Astrocyte of the spinal cord (primary cell): ENCODE data around the gene RASA1.

ENCODE experiments used
- DNase-seq: peaks from one replicate; pipeline ENCODE4 v3.0.0; 2011; ENCODE audit warnings: low read depth, low spot score
- H3K4me3 ChIP-seq: 2 replicates; pipeline ENCODE4 v1.5.1; 2011; ENCODE audit warnings: low read depth, mild to moderate bottlenecking, low read length, moderate library complexity
- CTCF ChIP-seq: IDR thresholded peaks from 2 replicates; pipeline ENCODE4 v1.5.1; 2012; ENCODE audit warnings: low read depth, mild to moderate bottlenecking, low read length, inconsistent platforms
- in situ Hi-C: cut with HindIII; loops from 2 replicates; pipeline ENCODE4 v1.10.0; 2017; ENCODE audit warnings: low sequenced_read_pairs

RASA1 gene

GRCh38 chr5:87430863-87431457, 163.3 kb downstream of the RASA1 start:
- TF ChIP-seq CTCF: no peak
- no peak for DNase-seq
- no peak overlapping the region for H3K4me3 ChIP-seq
- in situ Hi-C loops: no loop called here

GRCh38 chr5:87432460-87432859, 164.8 kb downstream of the RASA1 start:
- in situ Hi-C loops: no loop called here
- TF ChIP-seq CTCF: no peak
- no peak overlapping the region for H3K4me3 ChIP-seq
- DNase-seq: no peak

GRCh38 chr5:87433945-87434344, 166.3 kb downstream of the RASA1 start:
- no peak for TF ChIP-seq CTCF
- no peak for DNase-seq
- in situ Hi-C loops: no loop called here
- no peak overlapping the region for H3K4me3 ChIP-seq

GRCh38 chr5:87434461-87434860, 166.8 kb downstream of the RASA1 start:
- no peak overlapping the region for H3K4me3 ChIP-seq
- no peak for TF ChIP-seq CTCF
- in situ Hi-C loops: no loop called here
- DNase-seq: no peak

GRCh38 chr5:87435144-87435694, 167.5 kb downstream of the RASA1 start:
- DNase-seq: no peak
- in situ Hi-C loops: no loop called here
- no peak overlapping the region for H3K4me3 ChIP-seq
- TF ChIP-seq CTCF: no peak

- in situ Hi-C loops: no loop called here
- no peak for TF ChIP-seq CTCF
- no peak for DNase-seq
- H3K4me3 ChIP-seq: no peak overlapping the region
Observed at GRCh38 chr5:87437724-87438123, 170.0 kb downstream of the RASA1 start.
